HepG2 (cell line): ENCODE results near the gene IQCN. TPM values are rescaled to one million over a fixed set of nuclear protein-coding genes. Genes with fewer than 3 reads are reported as not detected.

ENCODE experiments used
- ATAC-seq: fragments of 200-7000 bp; cut with Tn5 transposase; 3 replicates; pipeline ENCODE4 v1.9.1; 2020; ENCODE audit warnings: mild to moderate bottlenecking, moderate library complexity
- BruUV-seq: library from RNA; stranded (reverse); fragments of 400-500 nt; replicated peaks from 2 replicates; lab custom pipeline; 2021; lab: Mats Ljungman, UMichigan
- CTCF ChIA-PET: fragments of 300-600 bp; formaldehyde crosslinking; extraction: SDS; loops from one replicate; lab custom pipeline; 2021; ENCODE audit warnings: low total read pairs, inconsistent platforms, low intra/inter-chr PET ratio; lab: Yijun Ruan, JAX
- POLR2A ChIA-PET: fragments of 350-600 bp; sonication (Branson Sonifier 250); formaldehyde crosslinking; loops from one replicate; lab custom pipeline; 2020; ENCODE audit warnings: antibody characterized with exemption, inconsistent platforms; lab: Yijun Ruan, JAX
- DNase-seq: peaks from one replicate; pipeline ENCODE4 v3.0.0-alpha.2; 2015; ENCODE audit warnings: low spot score
- FAIRE-seq: peaks from 3 replicates; lab custom pipeline; 2011; peaks lifted over from hg19 to GRCh38; lab: Jason Lieb, UNC
- H2AFZ ChIP-seq: one replicate; pipeline ENCODE4 v1.6.1; 2011; ENCODE audit warnings: low read length, inconsistent platforms
- H3K27ac ChIP-seq: fragments of 300-600 bp; 3 replicates; pipeline ENCODE4 v1.8.0; 2011; ENCODE audit warnings: mixed run types, mild to moderate bottlenecking, mixed read lengths, low read length, inconsistent platforms; ENCODE audit not compliant: insufficient read depth; ENCODE audit errors: extremely low read length
- H3K27me3 ChIP-seq, 2 experiments: fragments of 200-600 bp in 1 of 2; 2 replicates in 1 of 2; 3 replicates in 1 of 2; pipeline versions ENCODE4 v1.6.0 to v1.8.0; 2011; ENCODE audit warnings: low read length in 2 of 2, mild to moderate bottlenecking in 2 of 2, moderate library complexity in 2 of 2, inconsistent platforms in 1 of 2; ENCODE audit not compliant: insufficient read depth in 2 of 2, control insufficient read depth in 1 of 2
- H3K36me3 ChIP-seq, 2 experiments: fragments of 200-600 bp in 1 of 2; replicated peaks in 1 of 2; 2 replicates in 1 of 2; 3 replicates in 1 of 2; pipeline versions ENCODE4 v1.5.1 to v1.8.0; 2011; ENCODE audit warnings: low read length in 2 of 2, inconsistent platforms in 1 of 2; ENCODE audit not compliant: insufficient read depth in 2 of 2, control insufficient read depth in 1 of 2
- H3K4me1 ChIP-seq: 2 replicates; pipeline ENCODE4 v1.5.1; 2012; ENCODE audit warnings: low read length, inconsistent platforms; ENCODE audit not compliant: insufficient read depth
- H3K4me2 ChIP-seq: 2 replicates; pipeline ENCODE4 v1.6.0; 2011; ENCODE audit warnings: low read depth, low read length, inconsistent platforms
- H3K4me3 ChIP-seq, 3 experiments: fragments of 200-600 bp in 1 of 3; sonication (generic), shearing (Covaris generic) in 1 of 3; replicated peaks in 1 of 3; 2 replicates each; pipeline ENCODE4 v1.5.1; 2011 to 2016; ENCODE audit warnings: low read length in 3 of 3, inconsistent platforms in 2 of 3, low read depth in 2 of 3, mild to moderate bottlenecking in 2 of 3, control low read depth in 1 of 3, mixed read lengths in 1 of 3; ENCODE audit not compliant: insufficient read depth in 1 of 3
- H3K79me2 ChIP-seq: one replicate; pipeline ENCODE4 v1.6.1; 2011; ENCODE audit warnings: low read length, inconsistent platforms; ENCODE audit not compliant: insufficient read depth
- H3K9ac ChIP-seq: 2 replicates; pipeline ENCODE4 v1.6.0; 2011; ENCODE audit warnings: mild to moderate bottlenecking, low read depth, low read length, inconsistent platforms; ENCODE audit not compliant: insufficient read depth
- H3K9me3 ChIP-seq: 2 replicates; pipeline ENCODE4 v1.5.1; 2012; ENCODE audit warnings: mild to moderate bottlenecking, low read length
- H4K20me1 ChIP-seq: 2 replicates; pipeline ENCODE4 v1.6.0; 2011; ENCODE audit warnings: inconsistent platforms, mild to moderate bottlenecking, low read length, moderate library complexity; ENCODE audit not compliant: insufficient read depth
- MTA1 ChIP-seq: sonication (generic); formaldehyde crosslinking; IDR thresholded peaks from 2 replicates; pipeline ENCODE4 v1.4.0; 2020; ENCODE audit warnings: missing genetic modification reagents, mild to moderate bottlenecking, borderline replicate concordance
- NFE2L2 ChIP-seq: fragments of 150-350 bp; IDR thresholded peaks from 2 replicates; pipeline ENCODE4 v1.6.1; 2014; ENCODE audit warnings: low read length
- ZFP36 ChIP-seq: fragments of 150-350 bp; IDR thresholded peaks from 2 replicates; pipeline ENCODE4 v1.6.1; 2018; ENCODE audit warnings: borderline replicate concordance, low read length, low read depth; ENCODE audit not compliant: partially characterized antibody
- ZSCAN12 ChIP-seq: sonication (generic); formaldehyde crosslinking; IDR thresholded peaks from 2 replicates; pipeline ENCODE4 v1.9.0; 2021; ENCODE audit warnings: mild to moderate bottlenecking, missing genetic modification reagents
- WGBS: methylation state at CpG from one replicate; pipeline ENCODE4 v1.1.6; 2017; ENCODE audit warnings: low lambda C conversion rate; 5-methylcytosine and 5-hydroxymethylcytosine counted together
- in situ Hi-C: cut with HindIII; loops from 2 replicates; pipeline ENCODE4 v1.10.0; 2017; ENCODE audit warnings: low pct_unique_long_range_greater_than_20kb; ENCODE audit not compliant: extremely low pct_ligation_motif_present
- intact Hi-C: fragments of 100-400 bp; cut with micrococcal nuclease; formaldehyde crosslinking; loops from one replicate; pipeline ENCODE4 v1.10.0; 2022; ENCODE audit not compliant: unreplicated experiment
- polyA plus RNA-seq, 8 experiments: library from polyadenylated mRNA; depleted of rRNA in 3 of 8; stranded (reverse) in 7 of 8; unstranded in 1 of 8; fragments of >200 nt; fragmentation: Illumina TruSeq in 4 of 8; extraction: Trizol in 4 of 8; gene quantifications; 2 replicates each; pipeline versions ENCODE4 v1.2.1 to v1.2.3, GENCODE V29; 2011 to 2016; ENCODE audit warnings: low read depth in 4 of 8, missing spikeins in 1 of 8, mixed read lengths in 1 of 8; ENCODE audit not compliant: insufficient read depth in 1 of 8
- total RNA-seq, 5 experiments: library from RNA; depleted of rRNA; stranded (reverse); fragments of >200 nt; fragmentation: Illumina TruSeq; extraction: Trizol; gene quantifications; 2 replicates each; pipeline ENCODE4 v1.2.3, GENCODE V29; 2016; ENCODE audit warnings: low read depth in 1 of 5
- TF ChIP-seq, protein P1 (sequence below): sonication (generic); formaldehyde crosslinking; IDR thresholded peaks from 2 replicates; pipeline ENCODE4 v1.5.0; 2020; ENCODE audit warnings: mild to moderate bottlenecking, missing genetic modification reagents

IQCN gene
- total and polyA plus RNA-seq, 2 of the 13 experiments (the other 11 are each of a cell fraction or from before 2014, with no cell fraction given) = 0.04 to 0.18 TPM

GRCh38 chr19:18270326-18270725 lies 3.9 kb downstream of the IQCN start:
- Histone ChIP-seq H3K9ac (no peak overlapping the region), H3K4me2 (no peak overlapping the region)
- CTCF ChIA-PET = no interaction called here

DNA sequence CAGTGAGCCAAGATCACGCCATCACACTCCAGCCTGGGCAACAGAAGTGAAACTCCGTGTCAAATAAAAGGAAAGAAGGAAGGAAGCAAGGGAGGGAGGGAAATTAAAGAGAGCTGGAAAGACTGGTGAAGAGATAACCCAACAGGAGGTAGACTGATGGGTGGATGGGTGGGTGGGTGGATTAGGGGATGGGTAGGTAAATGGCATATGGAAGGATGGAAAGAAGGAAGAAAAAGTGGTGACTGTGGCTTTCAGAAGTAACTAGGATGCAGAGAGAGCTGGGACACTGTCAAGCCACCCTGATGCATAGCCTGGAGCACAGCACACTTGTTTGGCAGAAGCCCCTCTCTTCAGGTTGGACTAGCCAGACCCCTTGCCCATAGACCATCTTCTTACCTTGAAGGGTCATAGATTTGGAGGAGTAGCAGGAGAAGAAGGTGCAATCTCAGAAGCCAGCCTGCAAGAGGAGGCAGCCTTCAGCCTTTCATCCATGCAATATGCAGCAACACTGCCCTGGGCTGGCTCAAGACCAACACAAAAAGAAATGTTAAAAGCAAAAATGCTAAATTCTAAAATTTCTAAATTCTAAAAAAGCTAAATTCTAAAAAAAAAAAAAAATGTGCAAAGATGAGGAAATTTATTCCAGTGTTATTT lies 5.1 kb downstream of the IQCN start:
- no peak for FAIRE-seq
- Histone ChIP-seq H3K36me3 (no peaks in the 10 kb centered on the region), H3K4me2 (no peak overlapping the region), H3K9ac (no peak overlapping the region), H3K27ac (no peak overlapping the region), H4K20me1 (no peaks in the 10 kb centered on the region), H3K4me3 (no peak overlapping the region), H2AFZ (no peak overlapping the region), H3K79me2 (no peaks in the 10 kb centered on the region), H3K4me1 (peaks cover 26% of the 10 kb centered on the region), H3K27me3 (peaks cover 0 to 3% of the 10 kb centered on the region in 2 experiments; a peak in 1 of 5 replicates), H3K9me3 (no peaks in the 10 kb centered on the region)
- intact Hi-C loops (no loop called here), in situ Hi-C loops (no loop called here)
- peak; percentile 10 for TF ChIP-seq ZFP36
- TF ChIP-seq ZSCAN12 (CRISPR knock-in tag) = no peak
- no peak for ATAC-seq
- no TSS peak for BruUV-seq
- no peak for DNase-seq
- ChIA-PET POLR2A (interaction anchor here (1.4 kb wide), 1 partner anchor 12 kb away, joined by 5 read pairs; the partner anchor contains the start of gene JUND), CTCF (no interaction called here)
- 72% methylated on average over 2 of the region's 2 CpGs for WGBS

More at GRCh38 chr19:18270326-18270725, 3.9 kb downstream of the IQCN start:
- FAIRE-seq = no peak
- Histone ChIP-seq H3K9me3 (no peaks in the 10 kb centered on the region), H4K20me1 (peaks cover 3% of the 10 kb centered on the region; the same call in 1 of the 2 replicates), H3K36me3 (no peaks in the 10 kb centered on the region), H2AFZ (no peak overlapping the region), H3K79me2 (no peaks in the 10 kb centered on the region), H3K4me1 (peaks cover 27% of the 10 kb centered on the region), H3K27ac (no peak overlapping the region), H3K27me3 (no peaks in the 10 kb centered on the region)
- POLR2A ChIA-PET = no interaction called here
- 77% methylated on average over 9 of the region's 9 CpGs for WGBS
- intact Hi-C loops (no loop called here), in situ Hi-C loops (loop anchor here (10.0 kb wide), 1 partner anchor 144 kb away; the partner anchor contains the start of gene SSBP4)
- BruUV-seq = no TSS peak
- ATAC-seq = no peak
- no peak for DNase-seq
- TF ChIP-seq, protein P1, sequence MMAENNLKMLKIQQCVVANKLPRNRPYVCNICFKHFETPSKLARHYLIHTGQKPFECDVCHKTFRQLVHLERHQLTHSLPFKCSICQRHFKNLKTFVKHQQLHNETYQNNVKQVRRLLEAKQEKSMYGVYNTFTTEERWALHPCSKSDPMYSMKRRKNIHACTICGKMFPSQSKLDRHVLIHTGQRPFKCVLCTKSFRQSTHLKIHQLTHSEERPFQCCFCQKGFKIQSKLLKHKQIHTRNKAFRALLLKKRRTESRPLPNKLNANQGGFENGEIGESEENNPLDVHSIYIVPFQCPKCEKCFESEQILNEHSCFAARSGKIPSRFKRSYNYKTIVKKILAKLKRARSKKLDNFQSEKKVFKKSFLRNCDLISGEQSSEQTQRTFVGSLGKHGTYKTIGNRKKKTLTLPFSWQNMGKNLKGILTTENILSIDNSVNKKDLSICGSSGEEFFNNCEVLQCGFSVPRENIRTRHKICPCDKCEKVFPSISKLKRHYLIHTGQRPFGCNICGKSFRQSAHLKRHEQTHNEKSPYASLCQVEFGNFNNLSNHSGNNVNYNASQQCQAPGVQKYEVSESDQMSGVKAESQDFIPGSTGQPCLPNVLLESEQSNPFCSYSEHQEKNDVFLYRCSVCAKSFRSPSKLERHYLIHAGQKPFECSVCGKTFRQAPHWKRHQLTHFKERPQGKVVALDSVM = 0 out of 2 replicates have a peak, but pooled peaks have one; percentile 12
- TF ChIP-seq NFE2L2 (peak; percentile 11; the same call in 1 of the 2 replicates), MTA1 (no peak)
- TF ChIP-seq, all 625 proteins: peak for 2
- no peak overlapping the region for H3K4me3 ChIP-seq
